Testis (tissue), 3 donors: ENCODE measurements around the gene MBNL2. TPM values are rescaled to one million over a fixed set of nuclear protein-coding genes. Genes with fewer than 3 reads are reported as not detected.

Experiments used
- DNase-seq: peaks from one replicate; pipeline ENCODE4 v3.0.0-alpha.2; 2019
- H3K27ac ChIP-seq, 2 donors: fragments of 200-600 bp; sonication (generic); one replicate each; pipeline ENCODE4 v1.5.1; 2019
- H3K27me3 ChIP-seq: fragments of 200-600 bp; sonication (generic); one replicate; pipeline ENCODE4 v1.5.1; 2019
- H3K36me3 ChIP-seq: fragments of 200-600 bp; sonication (generic); one replicate; pipeline ENCODE4 v1.5.1; 2017; ENCODE audit warnings: low read depth; ENCODE audit errors: missing control alignments
- H3K4me1 ChIP-seq: fragments of 200-600 bp; sonication (generic); one replicate; pipeline ENCODE4 v1.5.1; 2019
- H3K4me3 ChIP-seq, 2 donors: fragments of 200-600 bp; sonication (generic); one replicate each; pipeline ENCODE4 v1.5.1; 2017 to 2019
- H3K9me3 ChIP-seq: fragments of 200-600 bp; sonication (generic); one replicate; pipeline ENCODE4 v1.5.1; 2017
- POLR2A ChIP-seq: fragments of 450-650 bp; IDR thresholded peaks from one replicate; pipeline ENCODE4 v1.6.1; 2017; ENCODE audit warnings: antibody characterized with exemption, mild to moderate bottlenecking, moderate library complexity
- WGBS, 2 donors: methylation state at CpG; one replicate each; pipeline ENCODE4 v1.1.5; 2018; 5-methylcytosine and 5-hydroxymethylcytosine counted together
- intact Hi-C: fragments of 100-400 bp; cut with DNase I; formaldehyde crosslinking; loops from one replicate; pipeline ENCODE4 v1.15.1; 2023; ENCODE audit warnings: low total_unique reads
- polyA plus RNA-seq: library from polyadenylated mRNA; stranded (reverse); fragments of 350-450 nt; fragmentation: Illumina TruSeq; extraction: RNeasy Lipid Tissue Mini Kit (QIAGEN cat#74804); gene quantifications from one replicate; pipeline ENCODE4 v1.2.3, GENCODE V29; 2014; ENCODE audit warnings: low read depth, low replicate concordance; ENCODE audit not compliant: insufficient read depth
- total RNA-seq, 2 donors: library from RNA; depleted of rRNA; stranded (reverse); fragments of >200 nt; gene quantifications; one replicate each; pipeline ENCODE4 v1.2.3, GENCODE V29; 2016
- TF ChIP-seq, protein P1 (sequence below), 3 experiments: fragments of 450-650 bp in 2 of 3; fragments of 200-600 bp in 1 of 3; sonication (generic) in 1 of 3; IDR thresholded peaks; one replicate each; pipeline ENCODE4 v1.5.1; 2016 to 2019; ENCODE audit warnings: antibody characterized with exemption in 3 of 3, mild to moderate bottlenecking in 2 of 3, moderate library complexity in 1 of 3

The MBNL2 gene
- total and polyA plus RNA-seq, 3 donors from 2014 or later, result 21.5 to 83.0 (median 69.4) TPM

DNA sequence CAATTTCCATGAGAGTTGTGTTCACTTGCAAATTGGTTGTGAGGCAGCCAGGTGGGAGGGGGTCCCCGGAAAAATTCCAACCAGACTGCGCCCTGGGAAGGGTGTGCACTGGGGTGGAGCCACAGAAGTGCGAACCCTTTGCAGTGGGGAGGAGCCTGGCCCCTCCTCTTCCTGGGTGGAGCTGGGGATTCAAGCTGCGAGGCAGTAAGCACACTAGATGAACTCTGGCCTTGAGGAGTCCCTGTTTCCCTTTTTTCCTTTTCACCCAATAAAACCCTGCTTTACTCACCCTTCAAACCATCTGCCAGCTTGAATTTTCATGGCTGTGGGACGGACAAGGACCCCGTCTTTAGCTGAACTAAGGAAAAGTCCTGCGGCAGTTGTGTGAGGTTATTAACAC is 31.0 kb upstream of the MBNL2 start:
- intact Hi-C loops, result no loop called here
- H3K36me3 ChIP-seq, result no peaks in the 10 kb centered on the region
- H3K4me1 ChIP-seq, result no peaks in the 10 kb centered on the region
- H3K27me3 ChIP-seq, result no peaks in the 10 kb centered on the region
- H3K27ac ChIP-seq, result no peak overlapping the region
- H3K4me3 ChIP-seq, result no peak overlapping the region
- H3K9me3 ChIP-seq, result no peaks in the 10 kb centered on the region
- DNase-seq, result no peak
- TF ChIP-seq, protein P1, sequence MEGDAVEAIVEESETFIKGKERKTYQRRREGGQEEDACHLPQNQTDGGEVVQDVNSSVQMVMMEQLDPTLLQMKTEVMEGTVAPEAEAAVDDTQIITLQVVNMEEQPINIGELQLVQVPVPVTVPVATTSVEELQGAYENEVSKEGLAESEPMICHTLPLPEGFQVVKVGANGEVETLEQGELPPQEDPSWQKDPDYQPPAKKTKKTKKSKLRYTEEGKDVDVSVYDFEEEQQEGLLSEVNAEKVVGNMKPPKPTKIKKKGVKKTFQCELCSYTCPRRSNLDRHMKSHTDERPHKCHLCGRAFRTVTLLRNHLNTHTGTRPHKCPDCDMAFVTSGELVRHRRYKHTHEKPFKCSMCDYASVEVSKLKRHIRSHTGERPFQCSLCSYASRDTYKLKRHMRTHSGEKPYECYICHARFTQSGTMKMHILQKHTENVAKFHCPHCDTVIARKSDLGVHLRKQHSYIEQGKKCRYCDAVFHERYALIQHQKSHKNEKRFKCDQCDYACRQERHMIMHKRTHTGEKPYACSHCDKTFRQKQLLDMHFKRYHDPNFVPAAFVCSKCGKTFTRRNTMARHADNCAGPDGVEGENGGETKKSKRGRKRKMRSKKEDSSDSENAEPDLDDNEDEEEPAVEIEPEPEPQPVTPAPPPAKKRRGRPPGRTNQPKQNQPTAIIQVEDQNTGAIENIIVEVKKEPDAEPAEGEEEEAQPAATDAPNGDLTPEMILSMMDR (IDR thresholded peaks at IDR 0.05), result no peak
- no peak for TF ChIP-seq POLR2A
- 57 to 72% methylated on average over 7 of the region's 7 CpGs for WGBS, 2 donors

DNA sequence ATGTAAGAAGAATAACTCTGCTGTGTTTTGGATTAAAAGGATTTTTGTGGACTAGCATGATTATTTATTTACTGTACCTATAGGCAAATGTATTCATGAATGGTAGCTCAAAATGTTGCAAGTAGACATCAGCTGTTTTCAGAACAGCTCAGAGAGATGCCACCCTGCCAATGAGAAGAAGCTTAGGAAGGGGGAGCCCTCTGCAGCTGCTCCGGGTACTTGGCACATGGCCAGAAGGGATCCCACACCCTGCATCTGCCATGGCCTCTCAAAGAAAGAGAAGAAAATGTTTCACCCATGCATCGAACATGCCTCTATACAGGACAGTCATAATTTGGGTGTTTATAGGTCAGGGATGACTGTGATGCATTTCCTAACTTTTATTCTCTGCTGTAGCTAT is 30.5 kb upstream of the MBNL2 start:
- TF ChIP-seq, protein P1 (IDR thresholded peaks at IDR 0.05), result no peak
- no peak for TF ChIP-seq POLR2A
- Histone ChIP-seq H3K27me3 (no peaks in the 10 kb centered on the region), H3K36me3 (no peaks in the 10 kb centered on the region), H3K27ac (no peak overlapping the region), H3K9me3 (no peaks in the 10 kb centered on the region), H3K4me3 (no peak overlapping the region), H3K4me1 (no peaks in the 10 kb centered on the region)
- no peak for DNase-seq
- WGBS, 2 donors, result 49 to 54% methylated on average over 2 of the region's 2 CpGs
- intact Hi-C loops, result no loop called here

DNA sequence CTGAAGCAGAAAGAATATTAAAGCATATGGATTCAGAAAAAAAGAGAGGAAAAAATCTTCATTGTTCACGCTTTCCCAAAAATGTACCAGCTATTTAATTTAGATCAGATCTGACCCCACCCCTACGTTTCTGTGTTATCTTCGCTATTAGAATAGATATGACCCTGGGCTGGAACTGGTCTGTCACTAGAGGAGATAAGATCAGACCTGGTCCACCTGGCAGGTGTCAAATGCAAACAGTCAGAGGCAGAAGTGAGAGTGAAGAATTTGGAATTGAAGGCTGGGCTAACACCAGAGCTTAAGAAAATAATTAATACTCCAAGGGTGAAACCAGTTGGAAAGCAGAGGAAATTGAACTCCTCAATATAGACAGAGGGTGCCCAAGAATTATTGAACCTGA is 30.0 kb upstream of the MBNL2 start:
- 83 to 84% methylated on average over 3 of the region's 3 CpGs for WGBS, 2 donors
- Histone ChIP-seq H3K4me3 (no peak overlapping the region), H3K27ac (no peak overlapping the region), H3K9me3 (no peaks in the 10 kb centered on the region), H3K27me3 (no peaks in the 10 kb centered on the region), H3K36me3 (no peaks in the 10 kb centered on the region), H3K4me1 (no peaks in the 10 kb centered on the region)
- no peak for TF ChIP-seq POLR2A
- TF ChIP-seq, protein P1 (IDR thresholded peaks at IDR 0.05), result no peak
- intact Hi-C loops, result no loop called here
- DNase-seq, result no peak

DNA sequence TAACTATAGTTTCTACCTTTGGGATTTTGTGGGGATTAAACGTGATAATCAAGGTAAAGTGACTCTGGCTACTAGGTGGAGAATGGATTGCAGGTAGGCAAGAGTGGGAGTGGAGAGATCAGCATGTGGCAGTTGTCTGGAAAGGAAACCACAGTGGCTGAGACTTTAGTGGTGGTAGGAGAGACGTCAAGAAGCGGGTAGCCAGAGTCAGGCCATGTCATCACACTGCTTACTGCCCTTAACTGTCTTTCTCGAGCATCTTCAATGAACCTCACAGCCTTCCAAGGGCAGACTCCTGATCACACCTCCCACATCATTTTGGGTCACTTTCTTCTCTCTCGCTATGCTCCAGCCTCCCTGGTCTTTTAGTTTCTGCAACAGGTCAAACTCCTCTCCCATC is 28.6 kb upstream of the MBNL2 start:
- WGBS, 2 donors, result 74 to 83% methylated on average over 5 of the region's 5 CpGs
- H3K27ac ChIP-seq, result no peak overlapping the region
- no peaks in the 10 kb centered on the region for H3K9me3 ChIP-seq
- intact Hi-C loops, result no loop called here
- no peaks in the 10 kb centered on the region for H3K36me3 ChIP-seq
- DNase-seq, result no peak
- H3K4me3 ChIP-seq, result no peak overlapping the region
- TF ChIP-seq POLR2A, result no peak
- TF ChIP-seq, protein P1 (IDR thresholded peaks at IDR 0.05), result no peak
- H3K27me3 ChIP-seq, result no peaks in the 10 kb centered on the region
- H3K4me1 ChIP-seq, result no peaks in the 10 kb centered on the region

DNA sequence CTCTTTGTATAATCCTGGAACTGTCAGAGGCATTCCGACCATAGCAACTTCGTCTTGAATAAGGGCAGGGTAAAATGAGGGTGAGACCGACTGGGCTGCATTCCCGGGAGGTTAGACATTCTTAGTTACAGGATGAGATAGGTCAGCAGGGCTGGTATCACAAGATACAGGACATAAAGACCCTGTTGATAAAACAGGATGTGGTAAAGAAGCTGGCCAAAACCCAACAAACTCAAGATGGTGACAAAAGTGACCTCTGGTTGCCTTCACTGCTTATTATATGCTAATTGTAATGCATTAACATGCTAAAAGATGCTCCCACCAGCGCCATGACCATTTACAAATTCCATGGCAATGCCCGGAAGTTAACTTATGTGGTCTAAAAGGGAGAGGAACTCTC is 27.7 kb upstream of the MBNL2 start:
- 57 to 66% methylated on average over 6 of the region's 6 CpGs for WGBS, 2 donors
- no peaks in the 10 kb centered on the region for H3K9me3 ChIP-seq
- intact Hi-C loops, result no loop called here
- H3K27me3 ChIP-seq, result no peaks in the 10 kb centered on the region
- TF ChIP-seq, protein P1 (IDR thresholded peaks at IDR 0.05), result no peak
- no peak for TF ChIP-seq POLR2A
- no peaks in the 10 kb centered on the region for H3K4me1 ChIP-seq
- H3K27ac ChIP-seq, result peak overlapping the region in 1 of 2 donors; percentile 29
- no peaks in the 10 kb centered on the region for H3K36me3 ChIP-seq
- peak; percentile 55 for DNase-seq
- H3K4me3 ChIP-seq, result no peak overlapping the region
